SK-N-SH (cell line): ENCODE measurements around the gene ABI3. TPM values are rescaled to one million over a fixed set of nuclear protein-coding genes. Genes with fewer than 3 reads are reported as not detected.

Experiments
- CTCF ChIA-PET: fragments of 300-600, 350-600 bp; formaldehyde crosslinking; extraction: SDS; loops from one replicate; lab custom pipeline; 2021; lab: Yijun Ruan, JAX
- POLR2A ChIA-PET: fragments of 350-600 bp; sonication (Branson Sonifier 250); formaldehyde crosslinking; extraction: SDS; loops from one replicate; lab custom pipeline; 2020; ENCODE audit warnings: antibody characterized with exemption, inconsistent platforms; lab: Yijun Ruan, JAX
- DNase-seq: peaks from one replicate; pipeline ENCODE4 v3.0.0; 2012
- H2AFZ ChIP-seq: fragments of 200-600 bp; sonication (generic); 2 replicates; pipeline ENCODE4 v1.8.1; 2016; ENCODE audit warnings: antibody characterized with exemption, mild to moderate bottlenecking, low read depth
- H3F3A ChIP-seq: fragments of 200-600 bp; sonication (generic); replicated peaks from 2 replicates; pipeline ENCODE3; 2016; ENCODE audit warnings: antibody characterized with exemption, mild to moderate bottlenecking; ENCODE audit not compliant: insufficient read depth
- H3K27ac ChIP-seq, 2 experiments: fragments of 200-500 bp in 1 of 2; fragments of 200-600 bp in 1 of 2; sonication (Bioruptor generic) in 1 of 2; sonication (generic), shearing (Covaris generic) in 1 of 2; 2 replicates each; pipeline versions ENCODE4 v1.5.1 to v1.6.1; 2014 to 2016; ENCODE audit warnings: low read depth in 2 of 2, inconsistent platforms in 1 of 2, low read length in 1 of 2, mild to moderate bottlenecking in 1 of 2, mixed read lengths in 1 of 2
- H3K27me3 ChIP-seq: fragments of 200-600 bp; sonication (generic), shearing (Covaris generic); 2 replicates; pipeline ENCODE4 v1.6.1; 2016; ENCODE audit warnings: mixed run types; ENCODE audit not compliant: insufficient read depth
- H3K36me3 ChIP-seq, 2 experiments: fragments of 200-500 bp in 1 of 2; fragments of 200-600 bp in 1 of 2; sonication (Bioruptor generic) in 1 of 2; sonication (generic) in 1 of 2; replicated peaks in 1 of 2; 2 replicates each; pipeline versions ENCODE3 to v1.5.1; 2014 to 2016; ENCODE audit warnings: low read length in 1 of 2, mild to moderate bottlenecking in 1 of 2; ENCODE audit not compliant: insufficient read depth in 2 of 2, control insufficient read depth in 1 of 2
- H3K4me1 ChIP-seq, 2 experiments: fragments of 200-500 bp in 1 of 2; fragments of 200-600 bp in 1 of 2; sonication (Bioruptor generic) in 1 of 2; sonication (generic), shearing (Covaris generic) in 1 of 2; 2 replicates each; pipeline versions ENCODE4 v1.5.1 to v1.6.1; 2014 to 2016; ENCODE audit warnings: low read depth in 1 of 2, low read length in 1 of 2, mixed run types in 1 of 2; ENCODE audit not compliant: insufficient read depth in 2 of 2, control insufficient read depth in 1 of 2
- H3K4me2 ChIP-seq: fragments of 200-600 bp; sonication (generic), shearing (Covaris generic); 2 replicates; pipeline ENCODE4 v1.6.1; 2017; ENCODE audit warnings: mixed run types
- H3K4me3 ChIP-seq, 2 experiments: fragments of 200-500 bp in 1 of 2; fragments of 200-600 bp in 1 of 2; sonication (Bioruptor generic) in 1 of 2; sonication (generic), shearing (Covaris generic) in 1 of 2; 2 replicates each; pipeline versions ENCODE4 v1.5.1 to v1.8.1; 2014 to 2016; ENCODE audit warnings: low read depth in 2 of 2, inconsistent platforms in 1 of 2, low read length in 1 of 2, mild to moderate bottlenecking in 1 of 2, mixed read lengths in 1 of 2, moderate library complexity in 1 of 2
- H3K79me2 ChIP-seq: fragments of 200-600 bp; sonication (generic); 2 replicates; pipeline ENCODE4 v1.8.1; 2017; ENCODE audit warnings: mild to moderate bottlenecking; ENCODE audit not compliant: insufficient read depth
- H3K9ac ChIP-seq: fragments of 200-600 bp; sonication (generic); 2 replicates; pipeline ENCODE4 v1.6.1; 2017; ENCODE audit warnings: mixed run types
- H3K9me2 ChIP-seq: fragments of 200-600 bp; sonication (generic); 2 replicates; pipeline ENCODE4 v1.6.1; 2017; ENCODE audit warnings: mixed run types
- H3K9me3 ChIP-seq: fragments of 200-600 bp; sonication (generic); 2 replicates; pipeline ENCODE4 v1.6.1; 2017; ENCODE audit warnings: mixed run types, mild to moderate bottlenecking, moderate library complexity
- H4K20me1 ChIP-seq: fragments of 200-600 bp; sonication (generic); 2 replicates; pipeline ENCODE4 v1.6.1; 2017; ENCODE audit warnings: mild to moderate bottlenecking, mixed run types; ENCODE audit not compliant: insufficient read depth
- CHD2 ChIP-seq: fragments of 150-350 bp; IDR thresholded peaks from 2 replicates; pipeline ENCODE4 v1.6.1; 2018; ENCODE audit warnings: low read length; ENCODE audit not compliant: partially characterized antibody
- ELF1 ChIP-seq: IDR thresholded peaks from 2 replicates; pipeline ENCODE4 v1.4.0; 2012
- EP300 ChIP-seq, 2 experiments: IDR thresholded peaks; 2 replicates each; pipeline versions ENCODE4 v1.4.0 to v1.6.1; 2012; ENCODE audit warnings: borderline replicate concordance in 1 of 2, low read depth in 1 of 2, low read length in 1 of 2
- EZH2phosphoT487 ChIP-seq: fragments of 200-600 bp; sonication (generic); IDR thresholded peaks from 2 replicates; pipeline ENCODE4 v1.6.1; 2017; ENCODE audit warnings: low read depth, mixed run types, mild to moderate bottlenecking, antibody characterized with exemption, moderate library complexity, borderline replicate concordance
- FOSL2 ChIP-seq: IDR thresholded peaks from 2 replicates; pipeline ENCODE4 v1.4.0; 2012; ENCODE audit warnings: low read depth, mild to moderate bottlenecking, moderate library complexity, borderline replicate concordance
- FOXJ3 ChIP-seq: sonication (generic); formaldehyde crosslinking; IDR thresholded peaks from 2 replicates; pipeline ENCODE4 v1.5.1; 2020; ENCODE audit warnings: mild to moderate bottlenecking, missing genetic modification reagents
- IRF3 ChIP-seq: fragments of 150-350 bp; IDR thresholded peaks from 2 replicates; pipeline ENCODE4 v1.6.1; 2016; ENCODE audit warnings: mild to moderate bottlenecking, low read depth, low read length
- JUND ChIP-seq: IDR thresholded peaks from 2 replicates; pipeline ENCODE4 v1.4.0; 2012
- MEF2A ChIP-seq: IDR thresholded peaks from 2 replicates; pipeline ENCODE4 v1.4.0; 2012; ENCODE audit warnings: low read depth, borderline replicate concordance
- MXI1 ChIP-seq: IDR thresholded peaks from 2 replicates; pipeline ENCODE4 v1.6.1; 2012; ENCODE audit warnings: mild to moderate bottlenecking, low read depth, low read length, improper control_type of control experiment
- NFIC ChIP-seq: IDR thresholded peaks from 2 replicates; pipeline ENCODE4 v1.4.0; 2012; ENCODE audit warnings: borderline replicate concordance
- NRF1 ChIP-seq: IDR thresholded peaks from 2 replicates; pipeline ENCODE4 v1.6.1; 2012; ENCODE audit warnings: low read depth, mild to moderate bottlenecking, low read length
- PBX3 ChIP-seq: IDR thresholded peaks from 2 replicates; pipeline ENCODE4; 2012
- POLR2AphosphoS5 ChIP-seq: IDR thresholded peaks from 2 replicates; pipeline ENCODE4 v1.6.1; 2012; ENCODE audit warnings: low read depth, low read length
- RAD21 ChIP-seq: IDR thresholded peaks from 2 replicates; pipeline ENCODE4 v1.6.1; 2012; ENCODE audit warnings: mild to moderate bottlenecking, low read length
- RCOR1 ChIP-seq: fragments of 150-350 bp; IDR thresholded peaks from 2 replicates; pipeline ENCODE4 v1.6.1; 2017; ENCODE audit warnings: antibody characterized with exemption, low read length
- SMC3 ChIP-seq: IDR thresholded peaks from 2 replicates; pipeline ENCODE4 v1.6.1; 2012; ENCODE audit warnings: low read depth, low read length, improper control_type of control experiment
- TAF1 ChIP-seq: IDR thresholded peaks from 2 replicates; pipeline ENCODE4 v1.6.1; 2012; ENCODE audit warnings: low read depth, mild to moderate bottlenecking, low read length, moderate library complexity, borderline replicate concordance
- TCF12 ChIP-seq: IDR thresholded peaks from 2 replicates; pipeline ENCODE4 v1.4.0; 2012
- USF1 ChIP-seq: IDR thresholded peaks from 2 replicates; pipeline ENCODE4 v1.4.0; 2012; ENCODE audit warnings: low read depth, borderline replicate concordance
- YY1 ChIP-seq: IDR thresholded peaks from 2 replicates; pipeline ENCODE4 v1.4.0; 2012; ENCODE audit warnings: low read depth, mild to moderate bottlenecking
- WGBS: methylation state at CpG from one replicate; pipeline ENCODE4 v1.1.6; 2017; ENCODE audit warnings: low lambda C conversion rate; 5-methylcytosine and 5-hydroxymethylcytosine counted together
- polyA plus RNA-seq, 3 experiments: library from polyadenylated mRNA; depleted of rRNA; stranded (reverse); fragments of >200 nt; gene quantifications; 2 replicates each; pipeline ENCODE4 v1.2.3, GENCODE V29; 2012
- TF ChIP-seq, protein P1 (sequence below): fragments of 150-350 bp; IDR thresholded peaks from 2 replicates; pipeline ENCODE4 v1.6.1; 2017; ENCODE audit warnings: antibody characterized with exemption, low read length, low read depth, borderline replicate concordance

Gene ABI3
- polyA plus RNA-seq, 1 of the 3 experiments (the other 2 are of a cell fraction): 4.7 TPM

DNA sequence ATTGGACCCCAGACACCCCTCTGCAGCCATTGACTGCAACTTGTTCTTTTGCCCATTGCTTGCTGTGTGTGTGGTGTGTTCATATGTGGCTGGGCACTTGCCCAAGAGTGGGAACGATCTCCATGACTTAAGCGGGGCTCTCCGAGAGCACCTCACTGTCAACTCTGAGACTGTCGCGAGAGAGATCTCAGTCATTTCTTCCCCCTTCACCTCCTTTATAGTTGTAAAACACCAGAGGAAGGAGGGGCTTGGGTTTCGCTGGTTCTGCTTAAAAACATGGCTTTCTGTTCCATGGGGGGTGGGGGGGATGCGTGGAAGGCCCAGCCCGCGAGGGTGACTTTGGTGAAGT lies 12.6 kb downstream of the ABI3 start:
- DNase-seq: no peak
- H3K27ac ChIP-seq: no peak overlapping the region
- POLR2A ChIA-PET: no interaction called here
- H2AFZ ChIP-seq: no peak overlapping the region
- no peak overlapping the region for H3K9ac ChIP-seq
- peaks cover 3% of the 10 kb centered on the region for H3F3A ChIP-seq
- 18% methylated on average over 9 of the region's 9 CpGs for WGBS
- no peaks in the 10 kb centered on the region for H3K36me3 ChIP-seq
- TF ChIP-seq JUND: no peak
- no peak for TF ChIP-seq NFIC
- TF ChIP-seq NRF1: no peak
- no peak for TF ChIP-seq IRF3
- no peak for TF ChIP-seq TCF12
- TF ChIP-seq FOXJ3: no peak
- TF ChIP-seq EZH2phosphoT487: no peak
- no peak for TF ChIP-seq YY1
- TF ChIP-seq MEF2A: no peak
- TF ChIP-seq FOSL2: no peak
- no peak for TF ChIP-seq PBX3
- TF ChIP-seq SMC3: no peak
- no peak for TF ChIP-seq USF1
- TF ChIP-seq RCOR1: no peak
- H3K9me2 ChIP-seq: no peaks in the 10 kb centered on the region
- H4K20me1 ChIP-seq: no peaks in the 10 kb centered on the region
- no peaks in the 10 kb centered on the region for H3K79me2 ChIP-seq
- peak overlapping the region in 1 of 2 experiments; percentile 44; a peak in 2 of 4 replicates for H3K4me3 ChIP-seq
- H3K9me3 ChIP-seq: no peaks in the 10 kb centered on the region
- no peaks in the 10 kb centered on the region for H3K4me1 ChIP-seq
- peak overlapping the region; percentile 35; the same call in 1 of the 2 replicates for H3K4me2 ChIP-seq
- peaks cover 43% of the 10 kb centered on the region for H3K27me3 ChIP-seq
- CTCF ChIA-PET: interaction anchor here (1.0 to 1.9 kb wide), 10 partner anchors 9 to 177 kb away, joined by 3 to 10 read pairs (median 4); no protein-coding TSS in a partner anchor

DNA sequence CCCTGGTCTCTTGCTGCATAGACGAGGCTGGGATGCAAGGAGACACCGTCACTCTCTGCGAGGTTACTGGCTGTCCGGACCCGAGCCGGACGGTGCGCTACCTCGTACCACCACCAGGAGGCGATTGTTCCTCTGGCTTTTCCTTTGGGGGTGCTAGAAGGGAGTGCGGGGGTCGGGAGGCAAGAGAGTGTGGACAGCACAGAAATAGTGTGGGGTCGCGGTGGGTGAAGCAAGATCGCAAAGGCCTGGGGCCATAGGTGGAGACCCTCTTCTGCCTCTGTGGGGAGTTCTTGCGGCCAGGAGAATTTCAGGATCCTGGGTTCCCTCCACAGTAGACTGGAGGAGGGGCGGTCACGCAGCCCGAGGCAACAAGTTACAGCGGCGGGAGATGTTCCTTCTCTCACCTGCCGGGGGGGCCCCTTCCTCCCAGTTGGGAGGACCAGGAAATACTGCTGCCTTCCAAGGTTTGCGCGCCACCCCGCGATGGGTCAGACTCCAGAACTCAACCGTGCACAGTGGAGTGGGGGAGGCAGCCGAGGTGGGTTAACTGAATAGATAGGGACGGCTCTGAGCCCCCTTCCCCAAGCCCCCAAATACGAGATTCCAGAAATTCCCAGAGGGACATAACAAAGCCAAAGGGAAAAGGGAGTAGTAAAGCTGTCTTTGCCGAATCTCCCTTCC lies 13.2 kb downstream of the ABI3 start:
- ChIA-PET CTCF (interaction anchor here (0.6 to 8.6 kb wide), 17 partner anchors 8 to 173 kb away, joined by 3 to 105 read pairs (median 3); no protein-coding TSS in a partner anchor), POLR2A (no interaction called here)
- Histone ChIP-seq H2AFZ (no peak overlapping the region), H3K36me3 (no peaks in the 10 kb centered on the region), H3K9me2 (no peaks in the 10 kb centered on the region), H3K4me1 (no peaks in the 10 kb centered on the region), H3K27ac (no peak overlapping the region), H3K4me2 (peak overlapping the region; percentile 35), H3K27me3 (peaks cover 47% of the 10 kb centered on the region), H3K9ac (no peak overlapping the region), H3K4me3 (peak overlapping the region in 1 of 2 experiments; percentile 44; a peak in 3 of 4 replicates), H3F3A (peaks cover 3% of the 10 kb centered on the region), H3K9me3 (no peaks in the 10 kb centered on the region), H3K79me2 (no peaks in the 10 kb centered on the region), H4K20me1 (no peaks in the 10 kb centered on the region)
- peak; percentile 89 for DNase-seq
- 6% methylated on average over 31 of the region's 31 CpGs for WGBS
- TF ChIP-seq, protein P1, sequence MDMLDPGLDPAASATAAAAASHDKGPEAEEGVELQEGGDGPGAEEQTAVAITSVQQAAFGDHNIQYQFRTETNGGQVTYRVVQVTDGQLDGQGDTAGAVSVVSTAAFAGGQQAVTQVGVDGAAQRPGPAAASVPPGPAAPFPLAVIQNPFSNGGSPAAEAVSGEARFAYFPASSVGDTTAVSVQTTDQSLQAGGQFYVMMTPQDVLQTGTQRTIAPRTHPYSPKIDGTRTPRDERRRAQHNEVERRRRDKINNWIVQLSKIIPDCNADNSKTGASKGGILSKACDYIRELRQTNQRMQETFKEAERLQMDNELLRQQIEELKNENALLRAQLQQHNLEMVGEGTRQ: no peak
- TF ChIP-seq EP300 (IDR thresholded peaks at IDR 0.05; ENCODE audit: borderline replicate concordance in 1 of 2, low read depth in 1 of 2, low read length in 1 of 2) (no peak), MEF2A (no peak), RAD21 (peak; percentile 52), POLR2AphosphoS5 (no peak), CHD2 (no peak), TAF1 (no peak), SMC3 (peak; percentile 69), MXI1 (no peak), ELF1 (no peak), YY1 (no peak), EZH2phosphoT487 (no peak), PBX3 (no peak), IRF3 (no peak)
